Erythroblast (primary cell): ENCODE measurements around the gene SLFN13.

Source experiments
- GATA1 ChIP-seq: IDR thresholded peaks from 2 replicates; pipeline ENCODE4 v1.6.1; 2011; ENCODE audit warnings: low read depth, mild to moderate bottlenecking, control low read depth, low read length, moderate library complexity
- POLR2A ChIP-seq: IDR thresholded peaks from 2 replicates; pipeline ENCODE4 v1.6.1; 2011; ENCODE audit warnings: mild to moderate bottlenecking, low read length

DNA sequence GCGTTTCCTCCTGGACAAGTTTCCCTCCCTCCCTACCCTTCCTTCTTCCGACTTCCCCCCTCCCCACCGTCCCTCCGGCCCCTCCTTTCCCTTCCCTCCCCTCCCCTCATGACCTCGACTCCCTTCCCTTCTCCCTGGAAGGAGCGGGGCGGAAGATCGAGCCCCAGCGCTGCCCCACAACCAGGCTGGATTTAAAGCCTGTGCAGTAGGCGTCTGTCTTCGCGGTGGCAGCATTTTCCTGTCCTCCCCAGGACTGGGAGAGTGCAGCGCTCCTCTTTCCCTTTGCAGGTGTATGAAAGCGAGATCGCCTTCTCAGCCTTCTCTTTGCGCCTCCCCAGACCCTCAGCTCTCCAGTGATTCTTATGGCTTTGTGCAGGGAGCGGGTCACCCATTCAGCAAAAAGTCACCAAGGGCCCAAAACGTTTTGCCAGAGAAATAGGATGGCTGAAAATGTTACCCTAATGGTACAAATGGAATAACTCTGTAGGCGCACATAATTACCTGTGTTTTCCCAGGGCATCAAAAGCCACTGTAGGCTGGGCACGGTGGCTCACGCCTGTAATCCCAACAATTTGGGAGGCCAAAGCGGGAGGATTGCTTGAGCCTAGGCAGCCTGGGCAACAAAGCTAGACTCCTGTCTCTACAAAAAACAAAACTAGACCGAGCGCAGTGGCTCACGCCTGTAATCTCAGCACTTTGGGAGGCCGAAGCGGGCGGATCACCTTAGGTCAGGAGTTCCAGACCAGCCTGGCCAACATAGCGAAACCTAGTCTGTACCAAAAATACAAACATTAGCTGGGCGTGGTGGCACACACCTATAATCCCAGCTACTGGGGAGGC, 48.1 kb upstream of the SLFN13 start:
- TF ChIP-seq POLR2A (no peak), GATA1 (no peak)
